Spleen (tissue), 11 donors: ENCODE measurements around the gene HAUS7. TPM values are rescaled to one million over a fixed set of nuclear protein-coding genes. Genes with fewer than 3 reads are reported as not detected.

Source experiments
- DNase-seq: peaks from one replicate; pipeline ENCODE4 v3.0.0-alpha.2; 2020
- H3K27ac ChIP-seq, 8 donors: fragments of 200-600 bp; sonication (generic) in 7 of 8; 1 replicate in 4 of 8; 2 replicates in 4 of 8; pipeline versions ENCODE4 v1.5.0 to v1.8.0; 2016 to 2021; ENCODE audit warnings: inconsistent platforms in 4 of 8, mild to moderate bottlenecking in 4 of 8, moderate library complexity in 1 of 8
- H3K27me3 ChIP-seq, 7 donors: fragments of 200-600 bp; sonication (generic) in 6 of 7; replicated peaks in 1 of 7; 1 replicate in 4 of 7; 2 replicates in 3 of 7; pipeline versions ENCODE4 v1.5.0 to v1.8.0; 2016 to 2021; ENCODE audit warnings: inconsistent platforms in 3 of 7, mild to moderate bottlenecking in 1 of 7
- H3K36me3 ChIP-seq, 6 donors: fragments of 200-600 bp; sonication (generic) in 5 of 6; 1 replicate in 4 of 6; 2 replicates in 2 of 6; pipeline versions ENCODE4 v1.5.0 to v1.8.0; 2016 to 2021; ENCODE audit warnings: inconsistent platforms in 2 of 6
- H3K4me1 ChIP-seq, 6 donors: fragments of 200-600 bp; sonication (generic) in 5 of 6; 1 replicate in 3 of 6; 2 replicates in 3 of 6; pipeline versions ENCODE4 v1.5.0 to v1.8.0; 2016 to 2021; ENCODE audit warnings: inconsistent platforms in 3 of 6
- H3K4me3 ChIP-seq, 8 donors: fragments of 200-600 bp; sonication (generic) in 7 of 8; 1 replicate in 4 of 8; 2 replicates in 4 of 8; pipeline versions ENCODE4 v1.5.0 to v1.8.0; 2016 to 2021; ENCODE audit warnings: inconsistent platforms in 4 of 8, mild to moderate bottlenecking in 4 of 8, moderate library complexity in 2 of 8
- H3K9me3 ChIP-seq, 8 donors: fragments of 200-600 bp; sonication (generic) in 7 of 8; 1 replicate in 4 of 8; 2 replicates in 4 of 8; pipeline versions ENCODE4 v1.5.0 to v1.8.0; 2016 to 2021; ENCODE audit warnings: inconsistent platforms in 4 of 8
- POLR2A ChIP-seq, 3 donors: fragments of 450-650 bp; IDR thresholded peaks; one replicate each; pipeline ENCODE4 v1.5.1; 2017; ENCODE audit warnings: antibody characterized with exemption in 3 of 3, mild to moderate bottlenecking in 1 of 3
- POLR2AphosphoS5 ChIP-seq, 3 donors: sonication (generic); formaldehyde crosslinking; IDR thresholded peaks; one replicate each; pipeline ENCODE4 v1.5.1; 2017; ENCODE audit warnings: antibody characterized with exemption in 3 of 3
- WGBS, 5 donors: extraction: QIAGEN DNeasy Blood & Tissue Kit in 3 of 5; methylation state at CpG; one replicate each; pipeline versions ENCODE4 v1.1.5 to v1.1.7; 2013 to 2018; 5-methylcytosine and 5-hydroxymethylcytosine counted together
- intact Hi-C: fragments of 100-400 bp; cut with DNase I; formaldehyde crosslinking; loops from one replicate; pipeline ENCODE4 v1.15.0; 2023; ENCODE audit warnings: low total_unique reads
- polyA plus RNA-seq, 3 donors: library from polyadenylated mRNA; stranded (reverse); fragments of 200-250 nt; gene quantifications; one replicate each; pipeline ENCODE4 v1.2.1, GENCODE V29; 2013
- total RNA-seq, 7 donors: library from RNA; depleted of rRNA in 3 of 7; stranded (reverse); fragments of >200 nt in 3 of 7; fragmentation: NEBNext Ultra II Directional in 4 of 7; extraction: Animal tissue kit (Norgen Biotek cat#: 25700) in 4 of 7; gene quantifications; one replicate each; pipeline versions ENCODE4 v1.1.0 to v1.2.1, GENCODE V29; 2016 to 2021
- TF ChIP-seq, protein P1 (sequence below), 11 experiments: fragments of 200-600 bp in 7 of 11; fragments of 450-650 bp in 4 of 11; sonication (generic) in 4 of 11; IDR thresholded peaks in 8 of 11; conservative IDR thresholded peaks in 3 of 11; 1 replicate in 7 of 11; 2 replicates in 4 of 11; pipeline versions ENCODE4 v1.4.0 to v1.8.0; 2016 to 2021; ENCODE audit warnings: antibody characterized with exemption in 11 of 11, inconsistent platforms in 4 of 11, mild to moderate bottlenecking in 1 of 11
- donor health status: healthy with polysubstance abuse.
- donor health status: DM: no; HTN: no; CAD: no; lungs with moderate emphysema.
- donor health status: DM: no; HTN: no; CAD: no.
- donor health status: Bipolar disorder and iron deficiency.
- donor health status: healthy.
- donor health status: DM: no; HTN: no; CAD: no.
- donor health status: DM: yes; HTN: yes; CAD: no.

HAUS7 gene
- total and polyA plus RNA-seq, 10 donors, result 23.6 to 83.7 (median 34.5) TPM

DNA sequence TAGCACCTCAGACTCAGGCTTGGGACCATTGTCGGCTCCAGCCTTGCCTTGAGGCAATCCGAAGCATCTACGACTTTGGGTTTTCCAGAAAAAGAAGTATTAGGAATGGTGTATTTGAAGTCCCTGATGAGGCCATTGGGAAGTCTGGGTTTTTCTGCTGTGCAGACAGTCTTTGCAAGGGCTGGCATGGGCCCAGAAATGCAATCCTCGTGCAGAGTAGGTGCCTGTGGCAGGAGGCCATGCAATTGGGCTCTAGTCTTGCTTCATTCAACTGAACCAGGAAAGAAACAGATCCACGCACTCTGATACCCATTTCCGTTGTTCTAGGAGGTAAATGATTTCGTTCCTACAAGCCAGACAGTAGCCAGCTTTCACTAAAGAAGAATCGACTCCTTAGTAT is 46.7 kb downstream of the HAUS7 start:
- WGBS, 5 donors, result 67 to 83% (median 78%) methylated on average over 8 of the region's 8 CpGs
- no peak for TF ChIP-seq POLR2A (IDR thresholded peaks at IDR 0.05)
- Histone ChIP-seq H3K27ac (no peak overlapping the region), H3K9me3 (peaks cover 0 to 6% (median 0%) of the 10 kb centered on the region in 8 donors), H3K4me1 (no peaks in the 10 kb centered on the region), H3K36me3 (peaks cover 0 to 39% (median 2%) of the 10 kb centered on the region in 6 donors), H3K4me3 (no peak overlapping the region), H3K27me3 (no peaks in the 10 kb centered on the region)
- no peak for DNase-seq
- intact Hi-C loops, result no loop called here

DNA sequence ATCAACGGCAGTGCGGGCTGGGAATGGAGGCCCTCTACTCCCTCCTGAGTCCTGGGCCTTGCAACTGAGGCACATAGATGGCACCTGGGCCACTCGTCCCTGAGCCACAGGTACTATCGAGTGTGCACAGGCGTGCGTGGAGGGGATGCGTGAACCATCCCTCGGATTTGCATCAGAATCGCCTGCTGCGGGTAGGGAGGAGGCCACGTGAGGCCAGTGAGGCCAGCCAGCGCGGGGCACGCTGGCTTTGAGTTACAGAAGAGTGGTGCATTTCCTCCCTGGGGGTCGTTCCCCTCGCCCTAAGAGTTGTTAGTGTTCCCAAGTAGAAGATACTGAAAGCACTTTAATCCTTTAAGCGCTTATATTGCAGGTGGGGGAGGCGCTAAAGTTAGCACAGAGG is 48.5 kb downstream of the HAUS7 start:
- no peak for DNase-seq
- Histone ChIP-seq H3K9me3 (no peaks in the 10 kb centered on the region), H3K36me3 (peaks cover 0 to 46% (median 2%) of the 10 kb centered on the region in 6 donors), H3K4me1 (no peaks in the 10 kb centered on the region), H3K27ac (no peak overlapping the region), H3K27me3 (no peaks in the 10 kb centered on the region), H3K4me3 (no peak overlapping the region)
- WGBS, 5 donors, result 87 to 100% (median 89%) methylated on average over 3 to 18 of the region's 18 CpGs
- TF ChIP-seq POLR2A (IDR thresholded peaks at IDR 0.05) (no peak), POLR2AphosphoS5 (IDR thresholded peaks at IDR 0.05) (no peak)
- TF ChIP-seq, protein P1, sequence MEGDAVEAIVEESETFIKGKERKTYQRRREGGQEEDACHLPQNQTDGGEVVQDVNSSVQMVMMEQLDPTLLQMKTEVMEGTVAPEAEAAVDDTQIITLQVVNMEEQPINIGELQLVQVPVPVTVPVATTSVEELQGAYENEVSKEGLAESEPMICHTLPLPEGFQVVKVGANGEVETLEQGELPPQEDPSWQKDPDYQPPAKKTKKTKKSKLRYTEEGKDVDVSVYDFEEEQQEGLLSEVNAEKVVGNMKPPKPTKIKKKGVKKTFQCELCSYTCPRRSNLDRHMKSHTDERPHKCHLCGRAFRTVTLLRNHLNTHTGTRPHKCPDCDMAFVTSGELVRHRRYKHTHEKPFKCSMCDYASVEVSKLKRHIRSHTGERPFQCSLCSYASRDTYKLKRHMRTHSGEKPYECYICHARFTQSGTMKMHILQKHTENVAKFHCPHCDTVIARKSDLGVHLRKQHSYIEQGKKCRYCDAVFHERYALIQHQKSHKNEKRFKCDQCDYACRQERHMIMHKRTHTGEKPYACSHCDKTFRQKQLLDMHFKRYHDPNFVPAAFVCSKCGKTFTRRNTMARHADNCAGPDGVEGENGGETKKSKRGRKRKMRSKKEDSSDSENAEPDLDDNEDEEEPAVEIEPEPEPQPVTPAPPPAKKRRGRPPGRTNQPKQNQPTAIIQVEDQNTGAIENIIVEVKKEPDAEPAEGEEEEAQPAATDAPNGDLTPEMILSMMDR (IDR thresholded peaks at IDR 0.05 in 8 of 11, conservative IDR thresholded peaks at IDR 0.05 in 3 of 11), result no peak
- intact Hi-C loops, result no loop called here

DNA sequence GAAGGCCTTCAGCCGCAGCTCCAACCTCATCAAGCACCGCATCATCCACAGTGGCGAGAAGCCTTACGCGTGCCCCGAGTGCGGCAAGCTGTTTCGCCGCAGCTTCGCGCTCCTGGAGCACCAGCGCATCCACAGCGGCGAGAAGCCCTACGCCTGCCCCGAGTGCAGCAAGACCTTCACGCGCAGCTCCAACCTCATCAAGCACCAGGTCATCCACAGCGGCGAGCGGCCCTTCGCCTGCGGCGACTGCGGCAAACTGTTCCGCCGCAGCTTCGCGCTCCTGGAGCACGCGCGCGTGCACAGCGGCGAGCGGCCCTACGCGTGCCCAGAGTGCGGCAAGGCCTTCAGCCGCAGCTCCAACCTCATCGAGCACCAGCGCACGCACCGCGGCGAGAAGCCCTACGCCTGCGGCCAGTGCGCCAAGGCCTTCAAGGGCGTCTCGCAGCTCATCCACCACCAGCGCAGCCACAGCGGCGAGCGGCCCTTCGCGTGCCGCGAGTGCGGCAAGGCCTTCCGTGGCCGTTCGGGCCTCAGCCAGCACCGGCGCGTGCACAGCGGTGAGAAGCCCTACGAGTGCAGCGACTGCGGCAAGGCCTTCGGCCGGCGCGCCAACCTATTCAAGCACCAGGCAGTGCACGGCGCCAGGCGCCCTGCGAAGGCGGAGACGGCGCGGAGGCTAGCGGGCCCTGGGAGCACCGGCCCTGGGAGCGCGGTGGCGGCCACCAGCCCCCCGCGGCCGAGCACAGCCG is 49.4 kb downstream of the HAUS7 start:
- TF ChIP-seq POLR2A (IDR thresholded peaks at IDR 0.05) (no peak), POLR2AphosphoS5 (IDR thresholded peaks at IDR 0.05) (no peak)
- TF ChIP-seq, protein P1 (IDR thresholded peaks at IDR 0.05 in 8 of 11, conservative IDR thresholded peaks at IDR 0.05 in 3 of 11), result no peak
- intact Hi-C loops, result no loop called here
- DNase-seq, result no peak
- no peak overlapping the region for H3K4me3 ChIP-seq
- H3K36me3 ChIP-seq, result peaks cover 0 to 46% (median 2%) of the 10 kb centered on the region in 6 donors
- H3K4me1 ChIP-seq, result peaks cover 0 to 4% (median 0%) of the 10 kb centered on the region in 6 donors
- H3K27me3 ChIP-seq, result no peaks in the 10 kb centered on the region
- H3K27ac ChIP-seq, result no peak overlapping the region
- 87 to 97% (median 93%) methylated on average over 29 to 91 of the region's 91 CpGs; no CpG with 5 or more reads in 1 of the 5 donors for WGBS, 5 donors
- H3K9me3 ChIP-seq, result no peaks in the 10 kb centered on the region

DNA sequence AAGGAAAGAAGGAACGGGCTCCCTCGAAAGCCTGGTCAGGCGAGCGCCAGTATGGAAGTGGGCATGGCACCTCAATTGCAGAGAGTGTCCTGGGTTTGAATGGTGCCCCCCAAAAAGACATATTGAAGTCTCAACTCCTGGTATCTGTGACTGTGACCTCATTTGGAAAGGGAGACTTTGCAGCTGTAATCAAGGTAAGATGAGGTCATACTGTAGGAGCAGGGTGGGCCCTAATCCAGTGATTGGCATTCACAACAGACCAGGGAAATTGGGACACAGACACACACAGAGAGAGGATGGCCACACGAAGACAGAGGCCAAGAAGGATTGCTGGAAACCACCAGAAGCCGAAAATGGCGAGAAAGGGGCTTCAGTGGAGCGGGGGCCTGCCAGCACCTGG is 52.7 kb downstream of the HAUS7 start:
- no peaks in the 10 kb centered on the region for H3K27me3 ChIP-seq
- intact Hi-C loops, result no loop called here
- H3K9me3 ChIP-seq, result no peaks in the 10 kb centered on the region
- H3K4me3 ChIP-seq, result no peak overlapping the region
- no peak overlapping the region for H3K27ac ChIP-seq
- WGBS, 5 donors, result 80 to 90% (median 82%) methylated on average over 6 to 8 of the region's 8 CpGs
- H3K4me1 ChIP-seq, result peaks cover 0 to 11% (median 3%) of the 10 kb centered on the region in 6 donors
- H3K36me3 ChIP-seq, result peaks cover 0 to 46% (median 2%) of the 10 kb centered on the region in 6 donors
- no peak for TF ChIP-seq POLR2AphosphoS5 (IDR thresholded peaks at IDR 0.05)
- no peak for TF ChIP-seq POLR2A (IDR thresholded peaks at IDR 0.05)
- TF ChIP-seq, protein P1 (IDR thresholded peaks at IDR 0.05 in 8 of 11, conservative IDR thresholded peaks at IDR 0.05 in 3 of 11), result no peak
- no peak for DNase-seq
